Trophoblast cell (in vitro differentiated cells and primary cell): ENCODE data around the gene B4GAT1.
"Not testable (repeated sequence)": the region's sequence is repeated elsewhere in the genome, so short reads cannot be mapped to it uniquely, and the experiment has no call there.

ENCODE experiments used
- DNase-seq, 2 donors: peaks; one replicate each; pipeline ENCODE4 v3.0.0-alpha.2; 2016
- H2AFZ ChIP-seq: 2 replicates; pipeline ENCODE4 v1.6.1; 2013; ENCODE audit warnings: low read length, moderate library complexity, mild to moderate bottlenecking; ENCODE audit not compliant: insufficient read depth, poor library complexity
- H2AK5ac ChIP-seq: 2 replicates; pipeline ENCODE4 v1.6.1; 2013; ENCODE audit warnings: mild to moderate bottlenecking, low read length
- H2BK120ac ChIP-seq: 2 replicates; pipeline ENCODE4 v1.6.1; 2013; ENCODE audit warnings: low read length, mild to moderate bottlenecking, moderate library complexity; ENCODE audit not compliant: insufficient read depth, poor library complexity
- H2BK12ac ChIP-seq: 2 replicates; pipeline ENCODE4 v1.6.1; 2013; ENCODE audit warnings: mild to moderate bottlenecking, low read length, moderate library complexity
- H2BK5ac ChIP-seq: 2 replicates; pipeline ENCODE4 v1.6.1; 2013; ENCODE audit warnings: low read length, low read depth, moderate library complexity, mild to moderate bottlenecking; ENCODE audit not compliant: poor library complexity
- H3K14ac ChIP-seq: 2 replicates; pipeline ENCODE4 v1.6.1; 2013; ENCODE audit warnings: mild to moderate bottlenecking, low read length
- H3K18ac ChIP-seq: 2 replicates; pipeline ENCODE4 v1.6.1; 2013; ENCODE audit warnings: mild to moderate bottlenecking, low read length
- H3K23ac ChIP-seq: 2 replicates; pipeline ENCODE4 v1.6.1; 2013; ENCODE audit warnings: low read length
- H3K27ac ChIP-seq: 2 replicates; pipeline ENCODE4 v1.5.1; 2013; ENCODE audit warnings: low read depth, mild to moderate bottlenecking, inconsistent platforms, low read length, moderate library complexity
- H3K27me3 ChIP-seq: 2 replicates; pipeline ENCODE4 v1.6.1; 2013; ENCODE audit warnings: inconsistent platforms, mild to moderate bottlenecking, low read length, moderate library complexity; ENCODE audit not compliant: insufficient read depth
- H3K36me3 ChIP-seq, 2 experiments: 1 replicate in 1 of 2; 2 replicates in 1 of 2; pipeline ENCODE4 v1.6.1; 2013; ENCODE audit warnings: low read length in 2 of 2, mild to moderate bottlenecking in 2 of 2, moderate library complexity in 1 of 2; ENCODE audit not compliant: insufficient read depth in 2 of 2, control insufficient read depth in 1 of 2
- H3K4ac ChIP-seq: 2 replicates; pipeline ENCODE4 v1.6.1; 2013; ENCODE audit warnings: low read depth, mild to moderate bottlenecking, low read length, moderate library complexity
- H3K4me1 ChIP-seq, 2 experiments: 1 replicate in 1 of 2; 2 replicates in 1 of 2; pipeline ENCODE4 v1.6.1; 2013; ENCODE audit warnings: low read length in 2 of 2, mild to moderate bottlenecking in 2 of 2, moderate library complexity in 1 of 2; ENCODE audit not compliant: insufficient read depth in 2 of 2, control insufficient read depth in 1 of 2
- H3K4me2 ChIP-seq: 2 replicates; pipeline ENCODE4 v1.6.1; 2013; ENCODE audit warnings: inconsistent platforms, mild to moderate bottlenecking, low read length, moderate library complexity
- H3K4me3 ChIP-seq: 2 replicates; pipeline ENCODE4 v1.5.1; 2013; ENCODE audit warnings: mild to moderate bottlenecking, low read depth, low read length, inconsistent platforms
- H3K79me1 ChIP-seq: one replicate; pipeline ENCODE4 v1.6.1; 2013; ENCODE audit warnings: low read length
- H3K79me2 ChIP-seq: 2 replicates; pipeline ENCODE4 v1.6.1; 2013; ENCODE audit warnings: low read length, mild to moderate bottlenecking; ENCODE audit not compliant: control insufficient read depth, insufficient read depth, poor library complexity
- H3K9ac ChIP-seq: 2 replicates; pipeline ENCODE4 v1.6.1; 2013; ENCODE audit warnings: mild to moderate bottlenecking, low read length
- H3K9me3 ChIP-seq: 2 replicates; pipeline ENCODE4 v1.6.1; 2013; ENCODE audit warnings: low read depth, mild to moderate bottlenecking, control low read depth, inconsistent platforms, low read length; ENCODE audit not compliant: insufficient read depth
- H4K12ac ChIP-seq: 2 replicates; pipeline ENCODE4 v1.6.1; 2013; ENCODE audit warnings: low read depth, mild to moderate bottlenecking, low read length, moderate library complexity
- H4K8ac ChIP-seq: 2 replicates; pipeline ENCODE4 v1.6.1; 2013; ENCODE audit warnings: low read depth, mild to moderate bottlenecking, low read length, moderate library complexity
- H4K91ac ChIP-seq: one replicate; pipeline ENCODE4 v1.6.1; 2013; ENCODE audit warnings: low read depth, mild to moderate bottlenecking, low read length, moderate library complexity
- WGBS: extraction: QIAGEN DNeasy Blood & Tissue Kit; methylation state at CpG from one replicate; pipeline ENCODE4 v1.1.7; 2013; ENCODE audit warnings: missing lambda C conversion rate; ENCODE audit not compliant: insufficient read length, insufficient coverage; ENCODE audit errors: extremely low coverage; 5-methylcytosine and 5-hydroxymethylcytosine counted together

The B4GAT1 gene

DNA sequence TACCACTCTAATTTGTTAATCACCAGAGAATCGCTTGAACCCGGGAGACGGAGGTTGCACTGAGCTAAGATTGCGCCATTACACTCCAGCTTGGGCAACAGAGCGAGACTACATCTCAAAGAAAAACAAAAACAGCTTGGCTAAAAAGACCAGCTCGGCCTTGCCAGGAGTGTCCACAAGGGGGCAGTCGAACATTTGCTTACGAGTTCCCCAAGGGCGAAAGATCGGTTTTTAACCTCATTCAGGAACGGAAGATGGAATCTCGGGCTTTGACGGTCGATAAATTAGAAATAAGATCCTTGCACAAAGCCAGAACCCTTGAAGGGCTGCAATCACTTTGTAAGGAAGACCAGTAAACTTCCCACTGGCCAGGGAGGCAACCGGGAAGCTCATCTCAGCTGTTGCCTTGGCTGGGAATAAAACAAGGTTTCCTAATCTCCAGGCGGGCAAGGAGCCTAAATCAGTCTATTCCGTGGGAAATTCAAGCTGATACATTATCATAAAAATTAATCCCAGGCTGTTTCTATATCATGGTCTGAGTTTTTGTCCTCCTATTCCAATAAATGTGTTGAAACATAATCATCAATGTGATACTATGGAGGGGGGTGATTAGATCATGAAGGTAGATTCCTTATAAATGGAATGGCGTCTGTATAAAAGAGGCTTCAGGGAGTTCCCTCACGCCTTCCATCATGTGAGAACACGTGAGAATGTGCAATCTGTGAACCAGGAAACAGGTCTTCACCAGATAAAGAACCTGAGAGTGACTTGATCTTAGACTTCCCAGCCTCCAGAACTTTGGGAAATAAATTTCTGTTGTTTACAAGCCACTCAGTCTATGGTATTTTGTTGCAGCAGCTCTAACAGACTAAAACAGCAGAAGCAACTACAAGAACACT is 39.0 kb upstream of the B4GAT1 start:
- H3K27ac ChIP-seq, result no peak overlapping the region
- no peak overlapping the region for H3K4me3 ChIP-seq
- no peaks in the 10 kb centered on the region for H3K36me3 ChIP-seq
- no peak overlapping the region for H3K23ac ChIP-seq
- no peak overlapping the region for H2BK5ac ChIP-seq
- H3K79me1 ChIP-seq, result no peaks in the 10 kb centered on the region
- H3K4me2 ChIP-seq, result peak overlapping the region; percentile 59
- no peaks in the 10 kb centered on the region for H3K4me1 ChIP-seq
- H2AFZ ChIP-seq, result peak overlapping the region; percentile 79
- H4K91ac ChIP-seq, result no peak overlapping the region
- H3K4ac ChIP-seq, result no peak overlapping the region
- H3K27me3 ChIP-seq, result no peaks in the 10 kb centered on the region
- no peak overlapping the region for H4K12ac ChIP-seq
- DNase-seq, result peak; percentile 90 to 98
- no peak overlapping the region for H3K18ac ChIP-seq
- H2AK5ac ChIP-seq, result no peak overlapping the region
- no peaks in the 10 kb centered on the region for H3K9me3 ChIP-seq
- H3K14ac ChIP-seq, result no peak overlapping the region
- no peak overlapping the region for H2BK12ac ChIP-seq
- no peak overlapping the region for H2BK120ac ChIP-seq
- H4K8ac ChIP-seq, result peak overlapping the region; percentile 73
- no CpG with 5 or more reads among the region's 20 CpGs for WGBS
- no peak overlapping the region for H3K9ac ChIP-seq
- no peaks in the 10 kb centered on the region for H3K79me2 ChIP-seq

- H3K4ac ChIP-seq, H3K4me1 ChIP-seq, H2AFZ ChIP-seq, H3K27ac ChIP-seq, H2BK12ac ChIP-seq, DNase-seq, H3K27me3 ChIP-seq, H2BK5ac ChIP-seq, H3K9me3 ChIP-seq, H4K8ac ChIP-seq, H3K9ac ChIP-seq, H3K18ac ChIP-seq, H4K91ac ChIP-seq, H3K4me2 ChIP-seq, H3K14ac ChIP-seq, H3K4me3 ChIP-seq, H3K23ac ChIP-seq, H4K12ac ChIP-seq, H2BK120ac ChIP-seq, H3K79me2 ChIP-seq, H3K36me3 ChIP-seq, H2AK5ac ChIP-seq, H3K79me1 ChIP-seq: not testable (repeated sequence)
- no CpG with 5 or more reads among the region's 13 CpGs for WGBS
These were observed 36.9 kb upstream of the B4GAT1 start for GRCh38 chr11:66384316-66384715.

- H3K79me2 ChIP-seq, H2BK120ac ChIP-seq, H3K27me3 ChIP-seq, H3K4me2 ChIP-seq, H3K9me3 ChIP-seq, H2AFZ ChIP-seq, H3K27ac ChIP-seq, H3K79me1 ChIP-seq, H2BK5ac ChIP-seq, H4K12ac ChIP-seq, H3K4ac ChIP-seq, H3K36me3 ChIP-seq, H3K23ac ChIP-seq, H3K4me3 ChIP-seq, H3K14ac ChIP-seq, H3K9ac ChIP-seq, H2AK5ac ChIP-seq, H2BK12ac ChIP-seq, H3K4me1 ChIP-seq, H4K8ac ChIP-seq, DNase-seq, H4K91ac ChIP-seq, H3K18ac ChIP-seq: not testable (repeated sequence)
- no CpG with 5 or more reads among the region's 7 CpGs for WGBS
These were observed 32.8 kb upstream of the B4GAT1 start for GRCh38 chr11:66380264-66380663.

DNA sequence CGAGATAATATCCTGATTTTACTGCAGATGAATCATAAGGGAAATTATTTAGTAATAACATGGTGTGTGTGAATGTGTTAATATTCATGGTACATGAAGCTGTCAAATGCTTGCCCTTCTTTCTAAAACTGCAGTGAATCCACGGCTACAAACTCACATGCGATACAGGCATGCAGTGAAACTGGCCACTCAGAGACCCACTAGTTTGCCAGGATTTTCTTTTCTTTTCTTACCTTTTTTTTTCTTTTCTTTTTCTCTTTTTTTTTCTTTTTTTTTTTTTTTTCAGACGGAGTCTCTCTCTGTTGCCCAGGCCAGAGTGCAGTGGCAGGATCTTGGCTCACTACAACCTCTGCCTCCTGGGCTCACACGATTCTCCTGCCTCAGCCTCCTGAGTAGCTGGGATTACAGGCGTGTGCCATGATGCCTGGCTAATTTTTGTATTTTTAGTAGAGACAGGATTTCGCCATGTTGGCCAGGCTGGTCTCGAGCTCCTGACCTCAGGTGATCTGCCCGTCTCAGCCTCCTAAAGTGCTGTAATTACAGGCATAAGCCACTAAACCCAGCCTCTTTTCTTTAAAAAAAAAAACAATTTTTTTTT is 26.4 kb upstream of the B4GAT1 start:
- not testable (repeated sequence) for H3K9ac ChIP-seq, H3K18ac ChIP-seq, H3K27ac ChIP-seq, H3K4me3 ChIP-seq, H3K27me3 ChIP-seq, H3K36me3 ChIP-seq, H3K4me2 ChIP-seq, H2BK5ac ChIP-seq, H2BK120ac ChIP-seq, H2AK5ac ChIP-seq, H2AFZ ChIP-seq, H3K14ac ChIP-seq, H4K91ac ChIP-seq, DNase-seq, H4K12ac ChIP-seq, H2BK12ac ChIP-seq, H3K4ac ChIP-seq, H3K9me3 ChIP-seq, H4K8ac ChIP-seq, H3K23ac ChIP-seq
- peaks cover 16% of the 10 kb centered on the region for H3K79me1 ChIP-seq
- peaks cover 11% of the 10 kb centered on the region in 2 experiments for H3K4me1 ChIP-seq
- peaks cover 10% of the 10 kb centered on the region for H3K79me2 ChIP-seq
- no CpG with 5 or more reads among the region's 9 CpGs for WGBS
